NT2/D1 (cell line): Measurements from ENCODE around the gene PDE1C.

Experiments used
- SUZ12 ChIP-seq: IDR thresholded peaks from 2 replicates; pipeline ENCODE4 v1.6.1; 2011; ENCODE audit not compliant: insufficient read length, insufficient read depth; ENCODE audit errors: extremely low read depth
- ZNF274 ChIP-seq: IDR thresholded peaks from 2 replicates; pipeline ENCODE4 v1.6.1; 2011; ENCODE audit warnings: mild to moderate bottlenecking, low read depth, low read length

DNA sequence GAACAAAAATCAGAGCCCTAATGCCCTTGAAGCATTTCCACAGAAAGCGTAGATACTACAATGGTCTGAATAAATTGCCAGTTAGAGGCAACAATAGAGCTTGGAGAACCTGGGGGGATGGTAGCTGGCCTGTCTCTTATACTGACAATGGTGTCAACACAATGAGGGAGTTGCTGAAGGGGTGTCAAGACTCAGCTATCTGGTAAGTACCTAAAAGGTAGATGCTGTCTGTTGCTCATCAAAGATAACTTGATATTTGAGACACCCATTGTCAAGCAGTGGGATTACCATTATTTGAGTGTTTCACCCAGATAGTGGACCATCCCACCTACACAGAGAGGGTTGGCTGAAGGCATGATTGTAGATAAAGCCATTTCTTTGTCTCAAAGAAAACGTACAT is 72.8 kb downstream of the PDE1C start:
- TF ChIP-seq ZNF274 (no peak), SUZ12 (no peak)
